GM21528 (cell line): ENCODE data around the gene ATXN2.

Source experiments
- ATAC-seq: cut with Tn5 transposase; IDR thresholded peaks from one replicate; pipeline ENCODE4 v1.9.1; 2021; ENCODE audit warnings: mild to moderate bottlenecking, moderate library complexity; ENCODE audit not compliant: unreplicated experiment, low FRiP score

ATXN2 gene

GRCh38 chr12:111425655-111426054 is 173.5 kb downstream of the ATXN2 start:
- ATAC-seq: no peak

GRCh38 chr12:111424793-111425251 is 174.3 kb downstream of the ATXN2 start:
- ATAC-seq: no peak

GRCh38 chr12:111424189-111424792 is 174.8 kb downstream of the ATXN2 start:
- no peak for ATAC-seq

- no peak for ATAC-seq
Observed at GRCh38 chr12:111420494-111420893, 178.6 kb downstream of the ATXN2 start.

- ATAC-seq: no peak
Observed at GRCh38 chr12:111419784-111420183, 179.3 kb downstream of the ATXN2 start.

- ATAC-seq: no peak
Observed at GRCh38 chr12:111418594-111418880, 180.6 kb downstream of the ATXN2 start.

- no peak for ATAC-seq
Observed at GRCh38 chr12:111417784-111418593, 181.1 kb downstream of the ATXN2 start.

GRCh38 chr12:111417290-111417689 is 181.8 kb downstream of the ATXN2 start:
- no peak for ATAC-seq

GRCh38 chr12:111414711-111415252 is 184.3 kb downstream of the ATXN2 start:
- ATAC-seq: no peak

GRCh38 chr12:111413442-111414086 is 185.6 kb downstream of the ATXN2 start:
- no peak for ATAC-seq

- ATAC-seq: no peak
Observed at GRCh38 chr12:111412830-111413441, 186.2 kb downstream of the ATXN2 start.

GRCh38 chr12:111412007-111412829 is 186.9 kb downstream of the ATXN2 start:
- ATAC-seq: no peak

GRCh38 chr12:111411185-111411764 is 187.8 kb downstream of the ATXN2 start:
- ATAC-seq: no peak

- no peak for ATAC-seq
Observed at GRCh38 chr12:111410431-111411184, 188.5 kb downstream of the ATXN2 start.

- no peak for ATAC-seq
Observed at GRCh38 chr12:111409780-111410430, 189.2 kb downstream of the ATXN2 start.

GRCh38 chr12:111409403-111409779 is 189.7 kb downstream of the ATXN2 start:
- ATAC-seq: no peak

GRCh38 chr12:111408686-111409402 is 190.3 kb downstream of the ATXN2 start:
- ATAC-seq: no peak

- ATAC-seq: no peak
Observed at GRCh38 chr12:111408116-111408440, 191.0 kb downstream of the ATXN2 start.
